NT2/D1 (cell line): ENCODE measurements around the gene RPL10A.

ENCODE experiments used
- DNase-seq: peaks from one replicate; pipeline ENCODE4 v3.0.0-alpha.2; 2011; ENCODE audit warnings: low read depth, low spot score
- H3K27me3 ChIP-seq: 2 replicates; pipeline ENCODE4 v1.6.0; 2011; ENCODE audit warnings: mild to moderate bottlenecking; ENCODE audit not compliant: insufficient read length, insufficient read depth
- H3K36me3 ChIP-seq: 2 replicates; pipeline ENCODE4 v1.6.1; 2011; ENCODE audit warnings: mild to moderate bottlenecking, low read length, mixed read lengths; ENCODE audit not compliant: insufficient read depth, insufficient read length
- H3K4me1 ChIP-seq: 2 replicates; pipeline ENCODE4 v1.5.1; 2011; ENCODE audit not compliant: insufficient read depth, insufficient read length
- H3K4me3 ChIP-seq: 2 replicates; pipeline ENCODE4 v1.5.1; 2011; ENCODE audit warnings: low read depth; ENCODE audit not compliant: insufficient read length
- H3K9ac ChIP-seq: 2 replicates; pipeline ENCODE4 v1.6.0; 2011; ENCODE audit warnings: low read depth; ENCODE audit not compliant: insufficient read length
- H3K9me3 ChIP-seq: 2 replicates; pipeline ENCODE4 v1.5.1; 2011; ENCODE audit warnings: mild to moderate bottlenecking, low read length; ENCODE audit not compliant: insufficient read depth
- SUZ12 ChIP-seq: IDR thresholded peaks from 2 replicates; pipeline ENCODE4 v1.6.1; 2011; ENCODE audit not compliant: insufficient read length, insufficient read depth; ENCODE audit errors: extremely low read depth
- YY1 ChIP-seq: IDR thresholded peaks from 2 replicates; pipeline ENCODE4 v1.6.1; 2011; ENCODE audit not compliant: insufficient read length, insufficient read depth
- ZNF274 ChIP-seq: IDR thresholded peaks from 2 replicates; pipeline ENCODE4 v1.6.1; 2011; ENCODE audit warnings: mild to moderate bottlenecking, low read depth, low read length

RPL10A gene

DNA sequence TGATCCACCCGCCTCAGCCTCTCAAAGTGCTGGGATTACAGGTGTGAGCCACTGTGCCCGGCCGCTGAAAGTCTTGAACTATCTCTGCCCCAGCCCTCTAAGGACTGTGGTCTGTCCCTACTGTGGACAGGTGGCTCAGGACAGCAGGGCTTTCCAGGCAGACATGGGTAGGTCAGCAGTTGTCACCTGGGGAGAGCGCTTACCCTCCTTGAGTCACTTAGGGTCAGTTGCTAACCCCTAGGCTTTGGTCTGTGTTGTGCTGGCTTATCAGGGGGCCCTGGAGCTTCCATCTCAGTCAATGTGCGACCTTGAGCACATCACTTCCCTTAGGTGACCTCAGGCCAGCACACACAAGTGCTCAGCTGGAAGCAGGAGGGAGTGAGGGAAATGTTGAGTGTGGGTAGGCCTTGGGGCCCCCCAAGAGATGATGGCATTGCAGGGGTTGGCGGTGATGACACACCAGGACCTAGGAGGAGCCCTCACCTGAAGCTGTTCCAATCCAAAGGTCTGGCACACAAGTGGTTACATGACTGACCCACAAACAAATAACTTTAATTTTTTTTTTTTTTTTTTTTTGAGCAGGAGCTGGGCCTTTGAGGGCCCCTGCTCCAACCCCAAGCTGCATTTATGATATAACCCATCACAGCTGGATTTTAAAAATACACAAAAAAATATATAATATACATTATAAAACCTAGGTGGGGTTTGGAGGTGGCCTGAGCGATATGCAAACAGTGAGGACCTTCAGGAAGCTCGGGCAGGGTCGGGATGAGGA lies 5.1 kb downstream of the RPL10A start:
- Histone ChIP-seq H3K36me3 (peaks cover 85% of the 10 kb centered on the region), H3K9ac (no peak overlapping the region)
- DNase-seq = no peak

DNA sequence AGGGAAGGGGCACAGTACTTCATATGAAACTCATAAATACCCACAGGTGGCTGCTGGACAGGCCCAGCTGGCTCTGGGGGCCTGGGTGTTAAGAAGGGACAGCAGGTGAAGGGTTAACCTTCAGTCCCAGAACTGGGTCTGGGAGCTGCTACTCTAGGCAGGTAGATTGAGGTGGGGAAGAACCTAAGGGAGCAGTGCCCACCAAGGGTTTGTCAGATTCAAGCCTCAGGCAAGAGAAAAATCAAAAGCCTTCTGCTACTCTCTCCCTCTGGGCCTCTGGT lies 5.6 kb downstream of the RPL10A start:
- Histone ChIP-seq H3K9ac (no peak overlapping the region), H3K4me3 (no peak overlapping the region), H3K27me3 (no peaks in the 10 kb centered on the region), H3K36me3 (peaks cover 84% of the 10 kb centered on the region), H3K4me1 (no peaks in the 10 kb centered on the region), H3K9me3 (no peaks in the 10 kb centered on the region)
- no peak for TF ChIP-seq YY1
- no peak for TF ChIP-seq SUZ12
- DNase-seq = no peak

More for the DNA sequence above, 5.1 kb downstream of the RPL10A start:
- no peak overlapping the region for H3K4me3 ChIP-seq
- TF ChIP-seq SUZ12 (no peak), ZNF274 (no peak), YY1 (no peak)
- no peaks in the 10 kb centered on the region for H3K27me3 ChIP-seq
- H3K4me1 ChIP-seq = no peaks in the 10 kb centered on the region
- no peaks in the 10 kb centered on the region for H3K9me3 ChIP-seq

DNA sequence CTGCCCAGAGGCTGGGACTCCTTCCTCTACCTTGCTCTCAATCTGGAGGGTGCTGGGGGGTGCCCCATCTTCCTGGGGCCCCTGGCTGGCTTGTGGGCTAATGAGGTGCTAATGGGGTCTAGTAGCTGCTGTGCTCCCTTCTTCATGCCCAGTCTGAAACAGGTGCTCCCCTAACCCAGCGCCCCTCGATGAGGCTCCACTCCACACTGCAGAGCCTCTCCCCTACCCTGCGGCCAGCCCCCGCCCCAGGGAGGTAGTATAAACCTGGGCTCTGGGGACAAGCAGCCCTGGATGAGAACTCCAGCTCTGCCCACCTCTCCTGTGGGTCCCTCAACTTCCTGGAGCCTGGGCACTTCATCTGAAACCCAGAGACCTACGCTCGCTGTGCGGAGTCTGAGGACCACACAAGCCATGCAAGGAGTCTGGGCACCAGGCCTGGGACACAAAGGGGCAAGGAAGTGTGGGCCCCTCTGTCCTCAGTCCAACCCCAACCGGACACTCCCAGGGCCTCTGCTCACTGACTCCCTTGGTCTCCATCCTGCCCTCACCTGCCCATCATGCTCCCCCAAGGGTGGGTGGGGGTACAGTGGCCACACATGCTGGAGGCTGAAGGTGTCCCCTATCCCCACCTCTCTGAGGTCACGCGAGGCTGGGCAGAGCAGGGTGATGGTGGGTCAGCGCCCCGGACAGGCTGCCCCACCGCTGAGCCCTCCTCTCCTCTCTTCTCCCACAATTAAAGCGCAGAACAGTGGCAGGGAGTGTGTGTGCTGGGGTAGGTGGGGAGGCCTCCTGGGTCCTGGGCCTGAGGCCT lies 6.1 kb downstream of the RPL10A start:
- no peak for TF ChIP-seq SUZ12
- no peak for TF ChIP-seq ZNF274
- no peak for TF ChIP-seq YY1
- Histone ChIP-seq H3K9me3 (no peaks in the 10 kb centered on the region), H3K36me3 (peaks cover 82% of the 10 kb centered on the region), H3K9ac (no peak overlapping the region), H3K27me3 (no peaks in the 10 kb centered on the region), H3K4me1 (no peaks in the 10 kb centered on the region), H3K4me3 (no peak overlapping the region)
- no peak for DNase-seq

DNA sequence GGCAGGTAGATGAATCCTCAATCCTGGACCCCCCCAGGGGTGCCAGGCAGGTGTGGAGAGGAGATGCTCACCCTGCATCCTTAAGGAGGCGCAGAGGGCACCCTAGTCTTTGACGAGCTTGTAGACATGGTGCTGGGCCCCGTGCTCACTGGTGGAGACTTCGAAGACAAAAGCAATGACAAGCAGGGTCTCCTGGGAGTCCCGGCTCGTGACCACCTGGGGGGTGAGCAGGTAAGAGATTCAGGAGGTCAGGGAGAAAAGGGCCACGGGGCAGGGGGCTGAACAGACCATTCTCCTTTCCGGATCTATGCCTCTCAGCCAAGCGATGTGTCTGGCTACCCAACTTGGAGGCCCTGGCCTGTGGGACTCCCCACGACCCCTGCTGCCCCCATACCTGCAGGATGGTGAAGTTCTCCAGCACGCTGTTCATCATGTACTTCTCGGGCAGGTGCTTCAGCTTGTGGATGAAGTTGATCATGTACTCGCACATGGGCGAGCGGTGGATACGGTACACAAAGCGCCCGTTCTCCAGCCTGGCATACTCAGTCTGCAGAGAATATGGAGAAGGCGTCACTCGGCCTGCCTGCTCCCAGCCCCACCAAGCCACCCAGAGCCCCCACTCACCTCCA lies 6.9 kb downstream of the RPL10A start:
- peaks cover 82% of the 10 kb centered on the region for H3K36me3 ChIP-seq
- no peaks in the 10 kb centered on the region for H3K27me3 ChIP-seq
- H3K4me3 ChIP-seq = no peak overlapping the region
- H3K9me3 ChIP-seq = no peaks in the 10 kb centered on the region
- no peak for TF ChIP-seq SUZ12
- DNase-seq = no peak
- H3K4me1 ChIP-seq = peaks cover 2% of the 10 kb centered on the region
- H3K9ac ChIP-seq = no peak overlapping the region

DNA sequence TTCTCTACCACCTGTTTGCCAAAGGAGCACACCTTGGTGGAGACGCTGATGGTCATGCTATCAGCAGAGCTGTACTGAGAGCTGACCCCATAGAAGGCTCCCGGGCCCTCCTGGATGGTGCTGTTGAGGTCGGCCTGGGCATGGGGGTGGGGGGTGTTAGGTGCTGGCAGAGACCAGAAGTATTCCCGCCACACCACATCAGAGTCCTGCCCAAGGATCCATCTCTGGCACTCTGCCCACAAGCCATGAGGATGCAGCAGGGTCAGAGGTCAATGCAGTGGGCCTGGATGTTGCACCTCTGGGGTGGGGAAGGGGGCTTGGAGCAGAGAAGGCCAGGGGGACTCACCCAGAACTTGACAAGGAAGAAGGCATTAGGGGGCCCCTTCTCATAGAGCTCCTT lies 7.4 kb downstream of the RPL10A start:
- Histone ChIP-seq H3K36me3 (peaks cover 82% of the 10 kb centered on the region), H3K4me1 (peaks cover 2% of the 10 kb centered on the region), H3K9me3 (no peaks in the 10 kb centered on the region), H3K27me3 (no peaks in the 10 kb centered on the region), H3K4me3 (no peak overlapping the region), H3K9ac (no peak overlapping the region)
- DNase-seq = no peak
- no peak for TF ChIP-seq YY1
- no peak for TF ChIP-seq SUZ12
- TF ChIP-seq ZNF274 = no peak

DNA sequence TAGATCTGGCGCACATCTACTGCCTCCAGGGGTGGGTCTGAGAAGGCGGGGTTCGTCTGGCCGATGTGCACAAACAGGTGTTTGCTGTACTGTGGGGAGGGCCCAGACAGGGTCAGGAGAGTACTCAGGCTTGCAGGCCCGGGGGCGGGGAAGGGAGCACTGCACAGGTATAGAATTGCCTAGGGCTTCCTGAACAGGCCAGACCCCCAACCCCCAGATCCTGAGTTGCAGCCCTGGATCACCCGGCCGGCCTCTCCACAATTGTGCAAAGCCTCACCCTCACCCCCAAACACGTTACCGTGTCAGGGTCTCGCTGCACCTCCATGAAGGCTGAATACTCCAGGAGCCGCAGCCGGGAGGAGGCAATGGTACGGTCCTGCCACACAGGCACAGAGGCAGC lies 7.8 kb downstream of the RPL10A start:
- Histone ChIP-seq H3K36me3 (peaks cover 82% of the 10 kb centered on the region), H3K27me3 (no peaks in the 10 kb centered on the region), H3K4me1 (peaks cover 2% of the 10 kb centered on the region), H3K9ac (no peak overlapping the region), H3K4me3 (no peak overlapping the region), H3K9me3 (no peaks in the 10 kb centered on the region)
- no peak for TF ChIP-seq ZNF274
- TF ChIP-seq SUZ12 = no peak
- no peak for TF ChIP-seq YY1
- DNase-seq = no peak

DNA sequence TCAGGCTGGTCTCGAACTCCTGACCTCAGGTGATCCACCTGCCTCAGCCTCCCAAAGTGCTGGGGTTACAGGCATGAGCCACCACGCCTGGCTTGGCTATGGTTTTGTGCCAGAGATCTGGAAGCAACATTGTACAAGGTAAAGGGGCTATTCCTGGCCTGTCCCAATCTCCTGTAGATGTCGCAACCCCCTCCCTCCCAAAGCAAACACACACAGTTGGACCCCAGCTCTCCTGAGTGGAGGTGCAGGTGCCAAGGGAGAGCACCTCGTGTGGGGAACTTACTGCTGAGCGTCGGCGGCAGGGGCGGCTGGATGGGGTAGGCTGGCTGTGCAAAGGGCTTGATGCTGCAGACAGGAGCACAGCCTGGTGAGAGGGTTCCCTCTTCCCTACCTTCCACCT lies 8.8 kb downstream of the RPL10A start:
- Histone ChIP-seq H3K9ac (no peak overlapping the region), H3K27me3 (no peaks in the 10 kb centered on the region), H3K4me1 (peaks cover 2% of the 10 kb centered on the region), H3K4me3 (no peak overlapping the region), H3K36me3 (peaks cover 77% of the 10 kb centered on the region), H3K9me3 (no peaks in the 10 kb centered on the region)
- DNase-seq = no peak
- TF ChIP-seq YY1 (no peak), SUZ12 (no peak)
